Transverse colon (tissue), 4 donors: ENCODE results near the gene CHID1. TPM values are rescaled to one million over a fixed set of nuclear protein-coding genes. Genes with fewer than 3 reads are reported as not detected.

Source experiments
- DNase-seq: peaks from one replicate; pipeline ENCODE4 v3.0.0-alpha.2; 2019
- H3K27ac ChIP-seq, 4 donors: fragments of 200-600 bp; sonication (generic); 2 replicates each; pipeline ENCODE4 v1.5.1; 2016 to 2018; ENCODE audit warnings: inconsistent platforms in 4 of 4
- H3K27me3 ChIP-seq: fragments of 200-600 bp; sonication (generic); 2 replicates; pipeline ENCODE4 v1.5.1; 2017; ENCODE audit warnings: inconsistent platforms
- H3K36me3 ChIP-seq, 4 donors: fragments of 200-600 bp; sonication (generic); 2 replicates each; pipeline ENCODE4 v1.5.1; 2017 to 2019; ENCODE audit warnings: inconsistent platforms in 4 of 4
- H3K4me1 ChIP-seq, 4 donors: fragments of 200-600 bp; sonication (generic); 2 replicates each; pipeline ENCODE4 v1.5.1; 2017 to 2020; ENCODE audit warnings: inconsistent platforms in 4 of 4
- H3K4me3 ChIP-seq, 4 donors: fragments of 200-600 bp; sonication (generic); 1 replicate in 1 of 4; 2 replicates in 3 of 4; pipeline versions ENCODE4 v1.5.1 to v1.6.1; 2017 to 2019; ENCODE audit warnings: inconsistent platforms in 4 of 4
- H3K9me3 ChIP-seq, 2 donors: fragments of 200-600 bp; sonication (generic); 2 replicates each; pipeline ENCODE4 v1.5.1; 2017 to 2019; ENCODE audit warnings: inconsistent platforms in 2 of 2
- CTCF ChIP-seq, 5 experiments: fragments of 200-600 bp in 3 of 5; fragments of 450-650 bp in 2 of 5; sonication (generic) in 3 of 5; IDR thresholded peaks; 1 replicate in 2 of 5; 2 replicates in 3 of 5; pipeline ENCODE4 v1.5.1; 2016 to 2017; ENCODE audit warnings: antibody characterized with exemption in 5 of 5, inconsistent platforms in 3 of 5, mild to moderate bottlenecking in 2 of 5, moderate library complexity in 1 of 5
- EP300 ChIP-seq: sonication (generic); formaldehyde crosslinking; IDR thresholded peaks from one replicate; pipeline ENCODE4 v1.6.1; 2017; ENCODE audit warnings: antibody characterized with exemption, low read depth
- POLR2A ChIP-seq: fragments of 450-650 bp; IDR thresholded peaks from one replicate; pipeline ENCODE4 v1.6.1; 2016; ENCODE audit warnings: antibody characterized with exemption, mild to moderate bottlenecking, moderate library complexity
- POLR2AphosphoS5 ChIP-seq, 3 donors: sonication (generic); formaldehyde crosslinking; IDR thresholded peaks; one replicate each; pipeline ENCODE4 v1.6.1; 2016; ENCODE audit warnings: antibody characterized with exemption in 3 of 3
- WGBS, 2 donors: methylation state at CpG; one replicate each; pipeline ENCODE4 v1.1.5; 2018; ENCODE audit warnings: low coverage in 1 of 2; 5-methylcytosine and 5-hydroxymethylcytosine counted together
- in situ Hi-C, 4 donors: fragments of 200-750 bp; cut with MboI; loops; one replicate each; pipeline versions ENCODE4 v1.15.0 to v1.15.1; 2017; ENCODE audit warnings: low sequenced_read_pairs in 3 of 4, low pct_ligation_motif_present in 1 of 4, low pct_unique_long_range_greater_than_20kb in 1 of 4
- intact Hi-C: fragments of 100-400 bp; cut with DNase I; formaldehyde crosslinking; loops from one replicate; pipeline ENCODE4 v1.15.1; 2023; ENCODE audit warnings: low total_unique reads
- total RNA-seq, 4 donors: library from RNA; depleted of rRNA; stranded (reverse); fragments of >200 nt; gene quantifications; one replicate each; pipeline ENCODE4 v1.1.0, GENCODE V29; 2016

CHID1 gene
- total RNA-seq, 4 donors from 2014 or later, result 15.3 to 58.2 (median 41.4) TPM

- intact Hi-C loops, result no loop called here
Observed at GRCh38 chr11:888310-889212, 22.0 kb downstream of the CHID1 start.

GRCh38 chr11:887589-887988 is 23.0 kb downstream of the CHID1 start:
- intact Hi-C loops (no loop called here), in situ Hi-C loops (loop anchor here in 1 of 4 donors (25.0 kb wide), 1 partner anchor 625 kb away; no protein-coding TSS in a partner anchor)
- no peaks in the 10 kb centered on the region for H3K27me3 ChIP-seq
- peaks cover 0 to 6% (median 0%) of the 10 kb centered on the region in 4 donors for H3K36me3 ChIP-seq
- H3K4me1 ChIP-seq, result no peaks in the 10 kb centered on the region
- no peaks in the 10 kb centered on the region for H3K9me3 ChIP-seq
- no peak for DNase-seq
- TF ChIP-seq CTCF (IDR thresholded peaks at IDR 0.05), result no peak
- TF ChIP-seq EP300, result no peak
- TF ChIP-seq POLR2A, result no peak
- TF ChIP-seq POLR2AphosphoS5 (IDR thresholded peaks at IDR 0.05), result no peak
- 96 to 100% methylated on average over 1 to 14 of the region's 14 CpGs for WGBS, 2 donors
- no peak overlapping the region for H3K27ac ChIP-seq
- no peak overlapping the region for H3K4me3 ChIP-seq

More at GRCh38 chr11:888310-889212, 22.0 kb downstream of the CHID1 start:
- WGBS, 2 donors, result 89 to 93% methylated on average over 11 to 43 of the region's 45 CpGs
- no peak for DNase-seq
- Histone ChIP-seq H3K9me3 (no peaks in the 10 kb centered on the region), H3K27me3 (no peaks in the 10 kb centered on the region), H3K4me1 (no peaks in the 10 kb centered on the region), H3K36me3 (no peaks in the 10 kb centered on the region), H3K27ac (no peak overlapping the region), H3K4me3 (no peak overlapping the region)
- in situ Hi-C loops, result loop anchor here in 1 of 4 donors (25.0 kb wide), 1 partner anchor 624 kb away; no protein-coding TSS in a partner anchor
- TF ChIP-seq POLR2AphosphoS5 (IDR thresholded peaks at IDR 0.05) (no peak), EP300 (no peak)

- H3K4me3 ChIP-seq, result no peak overlapping the region
- H3K9me3 ChIP-seq, result no peaks in the 10 kb centered on the region
- 97% methylated on average over 17 of the region's 17 CpGs; no CpG with 5 or more reads in 1 of the 2 donors for WGBS, 2 donors
- no peaks in the 10 kb centered on the region for H3K4me1 ChIP-seq
- in situ Hi-C loops (loop anchor here in 1 of 4 donors (25.0 kb wide), 1 partner anchor 626 kb away; no protein-coding TSS in a partner anchor), intact Hi-C loops (no loop called here)
- H3K27ac ChIP-seq, result no peak overlapping the region
- no peak for TF ChIP-seq CTCF (IDR thresholded peaks at IDR 0.05)
- TF ChIP-seq EP300, result no peak
- H3K27me3 ChIP-seq, result no peaks in the 10 kb centered on the region
- no peak for DNase-seq
- H3K36me3 ChIP-seq, result peaks cover 0 to 8% (median 0%) of the 10 kb centered on the region in 4 donors
Observed at GRCh38 chr11:886568-886967, 24.0 kb downstream of the CHID1 start.

- Histone ChIP-seq H3K27ac (no peak overlapping the region), H3K4me3 (no peak overlapping the region), H3K27me3 (no peaks in the 10 kb centered on the region), H3K4me1 (no peaks in the 10 kb centered on the region), H3K9me3 (no peaks in the 10 kb centered on the region), H3K36me3 (peaks cover 0 to 8% (median 0%) of the 10 kb centered on the region in 4 donors)
- in situ Hi-C loops, result loop anchor here in 1 of 4 donors (25.0 kb wide), 1 partner anchor 628 kb away; no protein-coding TSS in a partner anchor
- TF ChIP-seq CTCF (IDR thresholded peaks at IDR 0.05) (no peak), EP300 (no peak), POLR2A (no peak), POLR2AphosphoS5 (IDR thresholded peaks at IDR 0.05) (no peak)
- 79% methylated on average over 7 of the region's 16 CpGs; no CpG with 5 or more reads in 1 of the 2 donors for whole genome bisulfite sequencing, 2 donors
- intact Hi-C loops, result no loop called here
- no peak for DNase-seq
Observed at GRCh38 chr11:884578-885070, 26.0 kb downstream of the CHID1 start.
